HepG2 (cell line): Measurements from ENCODE around the gene GATD1. TPM values are rescaled to one million over a fixed set of nuclear protein-coding genes. Genes with fewer than 3 reads are reported as not detected.

Source experiments
- AHDC1 ChIP-seq: sonication (generic); formaldehyde crosslinking; IDR thresholded peaks from 2 replicates; pipeline ENCODE4 v1.5.1; 2020; ENCODE audit warnings: mild to moderate bottlenecking, missing genetic modification reagents, borderline replicate concordance
- MXD4 ChIP-seq: IDR thresholded peaks from 2 replicates; pipeline ENCODE4 v1.6.1; 2016; ENCODE audit warnings: mild to moderate bottlenecking, missing biosample characterization, missing genetic modification reagents
- NFE2 ChIP-seq: sonication (generic); formaldehyde crosslinking; IDR thresholded peaks from 2 replicates; pipeline ENCODE4 v1.4.0; 2020; ENCODE audit warnings: missing genetic modification reagents
- SAFB2 ChIP-seq: sonication (generic); formaldehyde crosslinking; IDR thresholded peaks from 2 replicates; pipeline ENCODE4 v1.5.1; 2020; ENCODE audit warnings: missing genetic modification reagents, low read depth, mild to moderate bottlenecking, borderline replicate concordance
- TSC22D2 ChIP-seq: sonication (generic); formaldehyde crosslinking; IDR thresholded peaks from 2 replicates; pipeline ENCODE4 v1.5.1; 2020; ENCODE audit warnings: missing genetic modification reagents, mild to moderate bottlenecking, borderline replicate concordance
- ZBTB21 ChIP-seq: sonication (generic); formaldehyde crosslinking; IDR thresholded peaks from 2 replicates; pipeline ENCODE4 v1.4.0; 2020; ENCODE audit warnings: missing genetic modification reagents
- ZBTB38 ChIP-seq: sonication (generic); formaldehyde crosslinking; IDR thresholded peaks from 2 replicates; pipeline ENCODE4 v1.5.1; 2020; ENCODE audit warnings: mild to moderate bottlenecking, missing genetic modification reagents
- ZNF367 ChIP-seq: sonication (generic); formaldehyde crosslinking; IDR thresholded peaks from 2 replicates; pipeline ENCODE4 v1.4.0; 2020; ENCODE audit warnings: missing genetic modification reagents, borderline replicate concordance
- ZNF672 ChIP-seq: sonication (generic); formaldehyde crosslinking; IDR thresholded peaks from 2 replicates; pipeline ENCODE4 v1.8.1; 2022; ENCODE audit warnings: missing genetic modification reagents
- polyA plus RNA-seq, 8 experiments: library from polyadenylated mRNA; depleted of rRNA in 3 of 8; stranded (reverse) in 7 of 8; unstranded in 1 of 8; fragments of >200 nt; fragmentation: Illumina TruSeq in 4 of 8; extraction: Trizol in 4 of 8; gene quantifications; 2 replicates each; pipeline versions ENCODE4 v1.2.1 to v1.2.3, GENCODE V29; 2011 to 2016; ENCODE audit warnings: low read depth in 4 of 8, missing spikeins in 1 of 8, mixed read lengths in 1 of 8; ENCODE audit not compliant: insufficient read depth in 1 of 8
- total RNA-seq, 5 experiments: library from RNA; depleted of rRNA; stranded (reverse); fragments of >200 nt; fragmentation: Illumina TruSeq; extraction: Trizol; gene quantifications; 2 replicates each; pipeline ENCODE4 v1.2.3, GENCODE V29; 2016; ENCODE audit warnings: low read depth in 1 of 5
- TF ChIP-seq, protein P1 (sequence below): IDR thresholded peaks from 2 replicates; pipeline ENCODE4 v1.6.1; 2016; ENCODE audit warnings: missing compliant biosample characterization, missing genetic modification reagents, borderline replicate concordance
- TF ChIP-seq, protein P2 (sequence below): sonication (generic); formaldehyde crosslinking; IDR thresholded peaks from 2 replicates; pipeline ENCODE4 v1.4.0; 2020; ENCODE audit warnings: mild to moderate bottlenecking, missing genetic modification reagents, borderline replicate concordance
- TF ChIP-seq, protein P3 (sequence below): sonication (generic); formaldehyde crosslinking; IDR thresholded peaks from 2 replicates; pipeline ENCODE4 v1.4.0; 2020; ENCODE audit warnings: missing genetic modification reagents
- TF ChIP-seq, protein P4 (sequence below): IDR thresholded peaks from 2 replicates; pipeline ENCODE4 v1.6.1; 2016; ENCODE audit warnings: control low read depth

The GATD1 gene
- total and polyA plus RNA-seq, 2 of the 13 experiments (the other 11 are each of a cell fraction or from before 2014, with no cell fraction given): 31.3 to 60.5 TPM

- TF ChIP-seq, protein P1, sequence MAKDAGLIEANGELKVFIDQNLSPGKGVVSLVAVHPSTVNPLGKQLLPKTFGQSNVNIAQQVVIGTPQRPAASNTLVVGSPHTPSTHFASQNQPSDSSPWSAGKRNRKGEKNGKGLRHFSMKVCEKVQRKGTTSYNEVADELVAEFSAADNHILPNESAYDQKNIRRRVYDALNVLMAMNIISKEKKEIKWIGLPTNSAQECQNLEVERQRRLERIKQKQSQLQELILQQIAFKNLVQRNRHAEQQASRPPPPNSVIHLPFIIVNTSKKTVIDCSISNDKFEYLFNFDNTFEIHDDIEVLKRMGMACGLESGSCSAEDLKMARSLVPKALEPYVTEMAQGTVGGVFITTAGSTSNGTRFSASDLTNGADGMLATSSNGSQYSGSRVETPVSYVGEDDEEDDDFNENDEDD (CRISPR knock-in tag): no peak
- TF ChIP-seq SAFB2 (CRISPR knock-in tag) (no peak), ZNF367 (CRISPR knock-in tag) (no peak), ZNF672 (CRISPR knock-in tag) (no peak), TSC22D2 (CRISPR knock-in tag) (no peak), ZBTB21 (CRISPR knock-in tag) (no peak), MXD4 (CRISPR knock-in tag) (no peak), ZBTB38 (CRISPR knock-in tag) (no peak), AHDC1 (no peak), NFE2 (CRISPR knock-in tag) (no peak)
- TF ChIP-seq, protein P2, sequence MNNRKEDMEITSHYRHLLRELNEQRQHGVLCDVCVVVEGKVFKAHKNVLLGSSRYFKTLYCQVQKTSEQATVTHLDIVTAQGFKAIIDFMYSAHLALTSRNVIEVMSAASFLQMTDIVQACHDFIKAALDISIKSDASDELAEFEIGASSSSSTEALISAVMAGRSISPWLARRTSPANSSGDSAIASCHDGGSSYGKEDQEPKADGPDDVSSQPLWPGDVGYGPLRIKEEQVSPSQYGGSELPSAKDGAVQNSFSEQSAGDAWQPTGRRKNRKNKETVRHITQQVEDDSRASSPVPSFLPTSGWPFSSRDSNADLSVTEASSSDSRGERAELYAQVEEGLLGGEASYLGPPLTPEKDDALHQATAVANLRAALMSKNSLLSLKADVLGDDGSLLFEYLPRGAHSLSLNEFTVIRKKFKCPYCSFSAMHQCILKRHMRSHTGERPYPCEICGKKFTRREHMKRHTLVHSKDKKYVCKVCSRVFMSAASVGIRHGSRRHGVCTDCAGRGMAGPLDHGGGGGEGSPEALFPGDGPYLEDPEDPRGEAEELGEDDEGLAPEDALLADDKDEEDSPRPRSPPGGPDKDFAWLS: no peak
- TF ChIP-seq, protein P3, sequence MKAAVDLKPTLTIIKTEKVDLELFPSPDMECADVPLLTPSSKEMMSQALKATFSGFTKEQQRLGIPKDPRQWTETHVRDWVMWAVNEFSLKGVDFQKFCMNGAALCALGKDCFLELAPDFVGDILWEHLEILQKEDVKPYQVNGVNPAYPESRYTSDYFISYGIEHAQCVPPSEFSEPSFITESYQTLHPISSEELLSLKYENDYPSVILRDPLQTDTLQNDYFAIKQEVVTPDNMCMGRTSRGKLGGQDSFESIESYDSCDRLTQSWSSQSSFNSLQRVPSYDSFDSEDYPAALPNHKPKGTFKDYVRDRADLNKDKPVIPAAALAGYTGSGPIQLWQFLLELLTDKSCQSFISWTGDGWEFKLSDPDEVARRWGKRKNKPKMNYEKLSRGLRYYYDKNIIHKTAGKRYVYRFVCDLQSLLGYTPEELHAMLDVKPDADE (CRISPR knock-in tag): no peak
- TF ChIP-seq, protein P4, sequence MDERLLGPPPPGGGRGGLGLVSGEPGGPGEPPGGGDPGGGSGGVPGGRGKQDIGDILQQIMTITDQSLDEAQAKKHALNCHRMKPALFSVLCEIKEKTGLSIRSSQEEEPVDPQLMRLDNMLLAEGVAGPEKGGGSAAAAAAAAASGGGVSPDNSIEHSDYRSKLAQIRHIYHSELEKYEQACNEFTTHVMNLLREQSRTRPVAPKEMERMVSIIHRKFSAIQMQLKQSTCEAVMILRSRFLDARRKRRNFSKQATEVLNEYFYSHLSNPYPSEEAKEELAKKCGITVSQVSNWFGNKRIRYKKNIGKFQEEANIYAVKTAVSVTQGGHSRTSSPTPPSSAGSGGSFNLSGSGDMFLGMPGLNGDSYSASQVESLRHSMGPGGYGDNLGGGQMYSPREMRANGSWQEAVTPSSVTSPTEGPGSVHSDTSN (CRISPR knock-in tag): no peak
Observed at GRCh38 chr11:818396-819128, 41.3 kb upstream of the GATD1 start, which contains the start of gene PNPLA2 (continued).
